ENCODE results near the gene FA2H.

The FA2H gene

GRCh38 chr16:74666010-74666421 lies 108.6 kb downstream of the FA2H start:
- DNase-seq (ENCODE audit: low read depth, low spot score) = no peak
- in situ Hi-C loops (cut with HindIII; ENCODE audit: low sequenced_read_pairs) = no loop called here
- TF ChIP-seq, protein P1, sequence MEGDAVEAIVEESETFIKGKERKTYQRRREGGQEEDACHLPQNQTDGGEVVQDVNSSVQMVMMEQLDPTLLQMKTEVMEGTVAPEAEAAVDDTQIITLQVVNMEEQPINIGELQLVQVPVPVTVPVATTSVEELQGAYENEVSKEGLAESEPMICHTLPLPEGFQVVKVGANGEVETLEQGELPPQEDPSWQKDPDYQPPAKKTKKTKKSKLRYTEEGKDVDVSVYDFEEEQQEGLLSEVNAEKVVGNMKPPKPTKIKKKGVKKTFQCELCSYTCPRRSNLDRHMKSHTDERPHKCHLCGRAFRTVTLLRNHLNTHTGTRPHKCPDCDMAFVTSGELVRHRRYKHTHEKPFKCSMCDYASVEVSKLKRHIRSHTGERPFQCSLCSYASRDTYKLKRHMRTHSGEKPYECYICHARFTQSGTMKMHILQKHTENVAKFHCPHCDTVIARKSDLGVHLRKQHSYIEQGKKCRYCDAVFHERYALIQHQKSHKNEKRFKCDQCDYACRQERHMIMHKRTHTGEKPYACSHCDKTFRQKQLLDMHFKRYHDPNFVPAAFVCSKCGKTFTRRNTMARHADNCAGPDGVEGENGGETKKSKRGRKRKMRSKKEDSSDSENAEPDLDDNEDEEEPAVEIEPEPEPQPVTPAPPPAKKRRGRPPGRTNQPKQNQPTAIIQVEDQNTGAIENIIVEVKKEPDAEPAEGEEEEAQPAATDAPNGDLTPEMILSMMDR (IDR thresholded peaks at IDR 0.05; ENCODE audit: low read depth, low read length) = no peak
- H3K4me3 ChIP-seq (ENCODE audit: low read depth, low read length) = peak overlapping the region; percentile 87

Data from astrocyte of the spinal cord (primary cell).